ENCODE results near the gene ARF5.
A peak's percentile ranks its signal among the peaks of the same experiment; 100 is the strongest.
"Not testable (repeated sequence)": the region's sequence is repeated elsewhere in the genome, so short reads cannot be mapped to it uniquely, and the experiment has no call there.

ARF5 gene

DNA sequence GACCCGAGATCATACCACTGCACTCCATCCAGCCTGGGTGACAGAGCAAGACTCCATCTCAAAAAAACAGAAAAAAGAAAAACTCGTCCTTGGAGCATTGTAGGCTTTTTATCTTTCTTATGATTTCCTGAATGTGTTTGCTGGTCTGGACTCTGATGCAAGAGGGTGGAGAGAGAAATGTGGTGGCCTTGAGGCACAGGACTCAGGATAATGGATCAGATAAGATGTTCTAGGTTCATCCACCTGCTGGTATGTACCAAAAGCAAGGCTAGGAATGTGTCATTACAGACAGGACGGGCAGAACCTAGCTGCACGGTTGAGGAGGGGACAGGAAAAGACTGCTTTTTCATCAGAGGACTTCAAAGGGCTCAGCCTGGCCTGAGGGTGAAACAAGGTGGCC, 36.3 kb upstream of the ARF5 start:
- POLR2A ChIA-PET: no interaction called here
- TF ChIP-seq FOXK2 (IDR thresholded peaks at IDR 0.05) (no peak), NFRKB (IDR thresholded peaks at IDR 0.05) (no peak), SUZ12 (IDR thresholded peaks at IDR 0.05) (no peak), LEF1 (IDR thresholded peaks at IDR 0.05; ENCODE audit: borderline replicate concordance) (no peak), FOXM1 (IDR thresholded peaks at IDR 0.05; ENCODE audit: borderline replicate concordance) (no peak), FOXA1 (IDR thresholded peaks at IDR 0.05) (no peak), ELF4 (IDR thresholded peaks at IDR 0.05) (no peak), ZNF384 (IDR thresholded peaks at IDR 0.05) (no peak), SP1 (IDR thresholded peaks at IDR 0.05) (no peak), CTBP1 (IDR thresholded peaks at IDR 0.05; ENCODE audit: borderline replicate concordance) (no peak), ARNT (IDR thresholded peaks at IDR 0.05) (no peak), HDGF (IDR thresholded peaks at IDR 0.05; ENCODE audit: borderline replicate concordance) (no peak), TARDBP (IDR thresholded peaks at IDR 0.05) (no peak), L3MBTL2 (conservative IDR thresholded peaks at IDR 0.05) (no peak), BHLHE40 (IDR thresholded peaks at IDR 0.05; ENCODE audit: borderline replicate concordance) (no peak)
- TF ChIP-seq, protein P1, sequence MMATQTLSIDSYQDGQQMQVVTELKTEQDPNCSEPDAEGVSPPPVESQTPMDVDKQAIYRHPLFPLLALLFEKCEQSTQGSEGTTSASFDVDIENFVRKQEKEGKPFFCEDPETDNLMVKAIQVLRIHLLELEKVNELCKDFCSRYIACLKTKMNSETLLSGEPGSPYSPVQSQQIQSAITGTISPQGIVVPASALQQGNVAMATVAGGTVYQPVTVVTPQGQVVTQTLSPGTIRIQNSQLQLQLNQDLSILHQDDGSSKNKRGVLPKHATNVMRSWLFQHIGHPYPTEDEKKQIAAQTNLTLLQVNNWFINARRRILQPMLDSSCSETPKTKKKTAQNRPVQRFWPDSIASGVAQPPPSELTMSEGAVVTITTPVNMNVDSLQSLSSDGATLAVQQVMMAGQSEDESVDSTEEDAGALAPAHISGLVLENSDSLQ (IDR thresholded peaks at IDR 0.05): no peak
- DNase-seq (ENCODE audit: extremely low spot score): no peak
- CTCF ChIA-PET: no interaction called here

DNA sequence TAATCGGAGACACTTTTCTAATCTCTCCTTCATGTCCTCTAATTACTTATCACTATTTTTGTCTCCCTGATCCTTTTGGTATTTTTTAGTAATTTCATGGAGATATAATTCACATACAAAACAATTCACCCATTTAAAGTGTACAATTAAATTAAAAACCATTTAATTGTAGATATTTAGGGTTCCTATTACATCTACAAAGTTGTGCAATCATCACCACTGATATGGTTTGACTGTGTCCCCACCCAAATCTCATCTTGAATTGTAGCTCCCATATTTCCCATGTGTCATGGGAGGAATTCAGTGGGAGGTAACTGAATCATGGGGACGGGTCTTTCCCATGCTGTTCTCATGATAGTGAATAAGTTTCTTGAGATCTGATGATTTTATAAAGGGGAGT, 31.8 kb upstream of the ARF5 start:
- DNase-seq (ENCODE audit: extremely low spot score): no peak
- CTCF ChIA-PET: no interaction called here
- POLR2A ChIA-PET: no interaction called here
- TF ChIP-seq ELF4 (IDR thresholded peaks at IDR 0.05): no peak
- TF ChIP-seq SP1 (IDR thresholded peaks at IDR 0.05): no peak
- no peak for TF ChIP-seq HDGF (IDR thresholded peaks at IDR 0.05; ENCODE audit: borderline replicate concordance)

DNA sequence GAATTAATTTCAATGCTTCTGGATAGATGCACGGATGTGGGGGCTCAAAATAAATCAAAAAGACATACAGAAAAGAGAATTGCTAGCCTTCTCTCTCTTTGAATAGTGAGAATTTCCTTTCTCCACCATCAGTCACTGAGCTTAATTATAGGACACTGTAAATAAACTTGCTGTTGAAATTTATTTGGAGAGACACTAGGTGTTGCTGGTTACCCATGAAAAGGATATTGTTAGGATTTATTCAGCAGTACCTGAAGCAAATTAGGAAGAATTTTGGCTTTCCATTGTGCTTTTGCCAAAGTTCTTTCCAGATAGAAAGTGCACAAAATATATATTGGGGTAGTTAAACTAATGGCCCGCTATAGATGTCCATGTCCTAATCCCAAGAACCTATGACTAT, 30.4 kb upstream of the ARF5 start:
- TF ChIP-seq, protein P1 (IDR thresholded peaks at IDR 0.05): no peak
- TF ChIP-seq CTBP1 (IDR thresholded peaks at IDR 0.05; ENCODE audit: borderline replicate concordance): no peak
- TF ChIP-seq BHLHE40 (IDR thresholded peaks at IDR 0.05; ENCODE audit: borderline replicate concordance): no peak
- TF ChIP-seq SP1 (IDR thresholded peaks at IDR 0.05): no peak
- no peak for TF ChIP-seq TARDBP (IDR thresholded peaks at IDR 0.05)
- TF ChIP-seq FOXM1 (IDR thresholded peaks at IDR 0.05; ENCODE audit: borderline replicate concordance): no peak
- no peak for TF ChIP-seq NFRKB (IDR thresholded peaks at IDR 0.05)
- no peak for TF ChIP-seq SUZ12 (IDR thresholded peaks at IDR 0.05)
- no peak for TF ChIP-seq ZNF384 (IDR thresholded peaks at IDR 0.05)
- DNase-seq (ENCODE audit: extremely low spot score): no peak
- CTCF ChIA-PET: no interaction called here
- POLR2A ChIA-PET: no interaction called here

DNA sequence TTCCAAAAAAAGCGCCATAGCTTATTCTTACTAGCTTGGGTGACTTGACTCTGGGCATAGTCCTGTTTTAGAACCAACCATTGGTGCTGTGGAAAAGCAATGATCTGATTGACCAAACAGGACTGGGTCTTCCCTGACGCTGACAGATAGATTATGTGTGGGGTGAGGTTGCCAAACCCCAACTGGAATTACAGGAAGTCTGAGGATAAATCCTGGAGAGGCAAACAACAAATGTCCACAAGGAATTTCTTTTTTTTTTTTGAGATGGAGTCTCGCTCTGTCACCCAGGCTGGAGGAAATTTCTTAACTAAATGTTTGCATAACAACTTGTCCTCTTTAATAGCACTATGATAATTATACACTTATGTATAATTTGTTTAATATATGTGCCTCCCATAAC, 22.0 kb upstream of the ARF5 start:
- no peak for DNase-seq (ENCODE audit: extremely low spot score)
- ChIA-PET POLR2A (no interaction called here), CTCF (no interaction called here)
- TF ChIP-seq ZNF384 (IDR thresholded peaks at IDR 0.05): no peak
- TF ChIP-seq NFRKB (IDR thresholded peaks at IDR 0.05): no peak
- TF ChIP-seq ARNT (IDR thresholded peaks at IDR 0.05): no peak
- TF ChIP-seq SP1 (IDR thresholded peaks at IDR 0.05): no peak
- TF ChIP-seq FOXA1 (IDR thresholded peaks at IDR 0.05): no peak
- no peak for TF ChIP-seq HDGF (IDR thresholded peaks at IDR 0.05; ENCODE audit: borderline replicate concordance)
- TF ChIP-seq L3MBTL2 (conservative IDR thresholded peaks at IDR 0.05): no peak
- TF ChIP-seq BHLHE40 (IDR thresholded peaks at IDR 0.05; ENCODE audit: borderline replicate concordance): no peak

DNA sequence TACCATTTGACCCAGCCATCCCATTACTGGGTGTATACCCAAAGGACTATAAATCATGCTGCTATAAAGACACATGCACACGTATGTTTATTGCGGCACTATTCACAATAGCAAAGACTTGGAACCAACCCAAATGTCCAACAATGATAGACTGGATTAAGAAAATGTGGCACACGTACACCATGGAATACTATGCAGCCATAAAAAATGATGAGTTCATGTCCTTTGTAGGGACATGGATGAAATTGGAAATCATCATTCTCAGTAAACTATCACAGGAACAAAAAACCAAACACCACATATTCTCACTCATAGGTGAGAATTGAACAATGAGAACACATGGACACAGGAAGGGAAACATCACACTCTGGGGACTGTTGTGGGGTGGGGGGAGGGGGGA, 20.2 kb upstream of the ARF5 start:
- DNase-seq (ENCODE audit: extremely low spot score); POLR2A ChIA-PET; CTCF ChIA-PET: not testable (repeated sequence)

DNA sequence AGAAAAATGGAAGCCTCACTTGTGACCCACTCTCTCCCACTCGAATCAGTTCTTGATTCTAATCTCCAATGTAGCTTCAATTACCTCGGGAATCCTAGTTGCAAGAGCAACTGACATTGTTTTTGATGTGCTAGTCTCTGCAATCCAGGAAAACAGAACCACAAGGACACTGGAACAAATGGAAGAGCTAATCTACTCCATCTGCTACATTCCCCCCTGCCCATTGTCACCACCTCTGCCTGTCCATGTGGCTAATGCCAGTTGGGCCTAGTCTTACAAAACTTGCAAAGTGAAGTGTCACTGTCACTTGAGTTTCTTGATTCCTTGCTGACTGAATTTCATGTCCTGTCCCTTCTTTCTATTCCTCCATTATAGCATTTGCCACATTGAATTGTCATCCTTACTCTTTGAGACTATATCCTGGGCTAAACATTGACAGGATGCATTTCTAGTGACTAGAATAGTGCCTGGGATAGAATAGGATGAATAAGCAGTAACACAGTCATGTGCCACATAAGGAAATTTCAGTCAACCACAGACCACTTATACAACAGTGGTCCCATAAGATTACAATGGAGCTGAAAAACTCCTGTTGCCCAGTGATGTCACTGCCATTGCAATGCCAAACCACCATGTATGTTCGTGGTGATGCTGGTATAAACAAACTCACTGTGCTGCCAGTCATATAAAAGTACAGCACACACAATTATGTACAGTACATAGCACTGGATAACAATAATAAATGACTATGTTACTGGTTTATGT, 16.3 kb upstream of the ARF5 start:
- ChIA-PET POLR2A (no interaction called here), CTCF (no interaction called here)
- TF ChIP-seq BHLHE40 (IDR thresholded peaks at IDR 0.05; ENCODE audit: borderline replicate concordance): no peak
- no peak for TF ChIP-seq HDGF (IDR thresholded peaks at IDR 0.05; ENCODE audit: borderline replicate concordance)
- TF ChIP-seq ARNT (IDR thresholded peaks at IDR 0.05): no peak
- TF ChIP-seq FOXK2 (IDR thresholded peaks at IDR 0.05): no peak
- TF ChIP-seq L3MBTL2 (conservative IDR thresholded peaks at IDR 0.05): no peak
- no peak for TF ChIP-seq SUZ12 (IDR thresholded peaks at IDR 0.05)
- no peak for DNase-seq (ENCODE audit: extremely low spot score)

DNA sequence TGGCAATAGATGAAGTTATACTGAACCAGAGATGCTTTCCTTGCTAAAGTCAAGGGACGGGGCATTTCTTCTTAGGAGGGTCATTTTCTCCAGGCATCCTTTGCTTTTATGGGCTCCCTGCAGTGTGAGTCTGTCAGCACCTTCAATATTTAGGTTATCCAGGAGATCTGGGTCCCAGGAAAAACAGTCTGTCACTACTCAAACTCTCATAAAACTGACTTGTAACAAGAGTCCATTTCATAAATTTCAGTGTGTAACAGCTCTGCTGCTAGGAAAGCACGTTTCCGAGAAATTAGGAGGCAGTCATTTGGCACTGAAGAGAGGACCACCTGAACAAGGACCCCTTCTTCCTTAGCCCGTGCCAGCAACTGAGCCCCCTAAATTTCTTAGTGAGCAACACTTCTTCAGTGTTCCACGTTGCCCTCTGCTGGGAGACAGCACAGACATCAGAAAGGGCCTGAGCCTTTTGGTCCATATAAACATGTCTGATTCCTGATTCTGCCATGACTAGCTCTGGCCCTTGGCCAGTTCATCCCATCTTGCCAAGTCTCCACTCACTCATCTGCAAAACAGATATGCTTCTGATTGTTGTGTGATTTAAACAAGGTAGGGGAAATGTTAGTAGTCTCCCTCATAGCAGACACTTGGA, 10.1 kb upstream of the ARF5 start:
- TF ChIP-seq, protein P1 (IDR thresholded peaks at IDR 0.05): no peak; the same call in none of the 2 replicates
- TF ChIP-seq FOXA1 (IDR thresholded peaks at IDR 0.05): no peak
- TF ChIP-seq NFRKB (IDR thresholded peaks at IDR 0.05): no peak
- no peak for TF ChIP-seq ZNF384 (IDR thresholded peaks at IDR 0.05)
- no peak for TF ChIP-seq SUZ12 (IDR thresholded peaks at IDR 0.05)
- TF ChIP-seq L3MBTL2 (conservative IDR thresholded peaks at IDR 0.05): 0 out of 2 replicates have a peak, but pooled peaks have one; percentile 20
- TF ChIP-seq ARNT (IDR thresholded peaks at IDR 0.05): peak; percentile 62
- peak; percentile 77; the same call in 1 of the 2 replicates for TF ChIP-seq CTBP1 (IDR thresholded peaks at IDR 0.05; ENCODE audit: borderline replicate concordance)
- CTCF ChIA-PET: interaction anchor here (0.6 kb wide), 1 partner anchor 16 kb away, joined by 4 read pairs; no protein-coding TSS in a partner anchor
- no peak for DNase-seq (ENCODE audit: extremely low spot score)
- POLR2A ChIA-PET: interaction anchor here (1.1 to 1.9 kb wide), 2 partner anchors 9 to 10 kb away, joined by 5 to 6 read pairs; partner anchors contain the start of gene ARF5

Data from HEK293T (cell line).